Activated CD4-positive, alpha-beta T cell treated with anti-CD3 and anti-CD28 coated beads for 1 hour (primary cell): ENCODE measurements around the gene STK4.
"Not testable (repeated sequence)": the region's sequence is repeated elsewhere in the genome, so short reads cannot be mapped to it uniquely, and the experiment has no call there.

ENCODE experiments used
- DNase-seq: peaks from one replicate; pipeline ENCODE4 v3.0.0-alpha.2; 2020

The STK4 gene

GRCh38 chr20:45059022-45059728, 92.9 kb downstream of the STK4 start:
- DNase-seq: no peak

GRCh38 chr20:45060294-45060693, 94.0 kb downstream of the STK4 start:
- no peak for DNase-seq

GRCh38 chr20:45061244-45061643, 94.9 kb downstream of the STK4 start:
- DNase-seq: no peak

- DNase-seq: not testable (repeated sequence)
Measured at GRCh38 chr20:45063107-45063506, 96.8 kb downstream of the STK4 start.

GRCh38 chr20:45064812-45065211, 98.5 kb downstream of the STK4 start:
- no peak for DNase-seq

GRCh38 chr20:45066372-45066771, 100.1 kb downstream of the STK4 start:
- no peak for DNase-seq

GRCh38 chr20:45067087-45067486, 100.8 kb downstream of the STK4 start:
- DNase-seq: no peak

GRCh38 chr20:45067558-45067957, 101.2 kb downstream of the STK4 start:
- no peak for DNase-seq

- no peak for DNase-seq
Measured at GRCh38 chr20:45069261-45069660, 102.9 kb downstream of the STK4 start.

GRCh38 chr20:45070932-45071632, 104.8 kb downstream of the STK4 start:
- no peak for DNase-seq

- DNase-seq: no peak
Measured at GRCh38 chr20:45072066-45072465, 105.8 kb downstream of the STK4 start.

GRCh38 chr20:45073221-45073620, 106.9 kb downstream of the STK4 start:
- DNase-seq: no peak

- no peak for DNase-seq
Measured at GRCh38 chr20:45077559-45077958, 111.2 kb downstream of the STK4 start.

- no peak for DNase-seq
Measured at GRCh38 chr20:45080867-45081624, 114.7 kb downstream of the STK4 start.

GRCh38 chr20:45082468-45082867, 116.2 kb downstream of the STK4 start:
- no peak for DNase-seq

- DNase-seq: no peak
Measured at GRCh38 chr20:45083127-45083526, 116.8 kb downstream of the STK4 start.

GRCh38 chr20:45085289-45085688, 119.0 kb downstream of the STK4 start:
- DNase-seq: no peak

- DNase-seq: no peak
Measured at GRCh38 chr20:45085867-45086266, 119.6 kb downstream of the STK4 start.

GRCh38 chr20:45087097-45087790, 120.9 kb downstream of the STK4 start:
- DNase-seq: no peak

- DNase-seq: no peak
Measured at GRCh38 chr20:45087814-45088213, 121.5 kb downstream of the STK4 start.

- no peak for DNase-seq
Measured at GRCh38 chr20:45088247-45088646, 121.9 kb downstream of the STK4 start.

GRCh38 chr20:45090481-45090880, 124.2 kb downstream of the STK4 start:
- DNase-seq: no peak

GRCh38 chr20:45091366-45091765, 125.1 kb downstream of the STK4 start:
- no peak for DNase-seq
